GM19397 (cell line): ENCODE data around the gene ABI3.
A peak's percentile ranks its signal among the peaks of the same experiment; 100 is the strongest.
"Not testable (repeated sequence)": the region's sequence is repeated elsewhere in the genome, so short reads cannot be mapped to it uniquely, and the experiment has no call there.

Experiments
- ATAC-seq: cut with Tn5 transposase; IDR thresholded peaks from one replicate; pipeline ENCODE4 v1.9.1; 2021; ENCODE audit warnings: mild to moderate bottlenecking, moderate library complexity; ENCODE audit not compliant: unreplicated experiment

The ABI3 gene, protein sequence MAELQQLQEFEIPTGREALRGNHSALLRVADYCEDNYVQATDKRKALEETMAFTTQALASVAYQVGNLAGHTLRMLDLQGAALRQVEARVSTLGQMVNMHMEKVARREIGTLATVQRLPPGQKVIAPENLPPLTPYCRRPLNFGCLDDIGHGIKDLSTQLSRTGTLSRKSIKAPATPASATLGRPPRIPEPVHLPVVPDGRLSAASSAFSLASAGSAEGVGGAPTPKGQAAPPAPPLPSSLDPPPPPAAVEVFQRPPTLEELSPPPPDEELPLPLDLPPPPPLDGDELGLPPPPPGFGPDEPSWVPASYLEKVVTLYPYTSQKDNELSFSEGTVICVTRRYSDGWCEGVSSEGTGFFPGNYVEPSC

DNA sequence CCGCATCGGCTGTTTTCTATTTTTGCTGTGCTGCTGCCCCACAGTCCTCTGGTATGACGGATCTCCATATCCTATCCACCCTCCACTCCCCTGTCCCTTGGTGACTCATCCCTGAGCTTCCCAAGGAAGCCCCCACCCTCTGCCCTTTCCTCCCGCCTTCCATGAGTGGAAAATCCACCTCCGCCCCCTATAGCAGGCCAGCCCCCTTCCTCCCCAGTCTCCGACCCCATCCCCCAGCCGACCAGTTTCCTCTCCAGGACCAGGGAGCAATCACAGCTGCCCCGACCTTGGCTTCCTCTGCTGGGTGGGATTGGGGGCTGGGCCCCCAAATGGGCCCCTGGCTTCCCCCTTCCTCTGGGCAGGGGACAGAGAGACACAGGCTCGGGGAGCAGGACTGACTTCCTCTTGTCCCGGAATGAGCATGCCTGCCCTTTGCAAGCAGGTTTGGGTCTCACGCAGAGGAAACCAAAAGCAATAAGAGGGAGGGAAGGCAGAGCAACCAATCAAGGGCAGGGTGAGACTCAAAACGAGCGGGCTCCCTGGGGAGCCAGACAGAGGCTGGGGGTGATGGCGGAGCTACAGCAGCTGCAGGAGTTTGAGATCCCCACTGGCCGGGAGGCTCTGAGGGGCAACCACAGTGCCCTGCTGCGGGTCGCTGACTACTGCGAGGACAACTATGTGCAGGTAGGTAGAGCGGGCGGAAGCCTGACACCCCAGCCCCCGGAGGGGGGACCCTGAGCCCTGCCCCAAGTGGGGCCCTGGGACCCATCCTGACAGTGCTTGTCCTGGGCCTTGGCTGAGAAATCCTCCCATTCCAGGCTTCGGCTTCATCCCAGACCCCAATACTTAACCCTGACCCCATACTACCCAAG lies at the start of gene ABI3, which contains the start of gene GNGT2:
Gene ABI3, plus strand, starts transcription at position 550 of the 872 bp plus-strand sequence. Its CDS starts 18 bp downstream, at position 568.
Gene GNGT2, minus strand, starts transcription at position 417 of the 872 bp plus-strand sequence. CDS start 3,152 bp downstream, outside the sequence.
- ATAC-seq, result peak; percentile 74

DNA sequence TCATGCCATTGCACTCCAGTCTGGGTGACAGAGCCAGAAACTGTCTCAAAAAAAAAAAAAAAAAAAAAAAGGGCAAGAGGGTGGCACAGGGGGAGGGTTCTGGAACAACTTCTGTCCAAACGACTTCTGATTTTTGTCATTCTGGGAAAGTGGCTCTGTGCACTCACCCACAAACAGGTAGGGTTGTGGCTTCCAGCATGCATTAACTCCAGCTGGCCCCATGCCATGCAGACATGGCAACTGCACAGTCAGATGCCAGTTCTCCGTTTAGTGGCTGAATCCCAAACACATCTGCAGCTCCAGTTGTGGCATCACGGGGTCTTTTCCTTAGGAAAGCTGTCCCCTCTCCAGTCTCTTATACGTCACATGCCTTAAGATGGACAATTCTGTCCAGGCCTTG lies 47.6 kb upstream of the ABI3 start:
- no peak for ATAC-seq

DNA sequence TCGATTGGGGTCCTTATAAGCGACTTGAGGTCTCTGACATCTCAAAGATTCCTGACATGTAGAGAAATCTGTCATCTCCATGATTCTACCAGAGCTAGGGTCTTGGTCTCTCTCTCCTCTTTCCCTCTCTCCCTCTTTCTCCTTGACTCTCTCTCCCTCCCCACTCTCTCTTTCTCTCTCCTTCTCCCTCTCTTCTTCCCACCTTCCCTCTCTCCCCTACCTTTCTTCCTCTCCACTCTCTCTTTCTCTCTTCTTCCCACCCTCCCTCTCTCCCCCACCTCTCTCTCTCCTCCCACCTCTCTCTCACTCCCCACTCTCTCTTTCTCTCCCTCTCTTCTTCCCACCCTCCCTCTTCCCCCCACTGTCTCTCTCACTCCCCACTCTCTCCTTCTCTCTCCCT lies 45.4 kb upstream of the ABI3 start:
- no peak for ATAC-seq

DNA sequence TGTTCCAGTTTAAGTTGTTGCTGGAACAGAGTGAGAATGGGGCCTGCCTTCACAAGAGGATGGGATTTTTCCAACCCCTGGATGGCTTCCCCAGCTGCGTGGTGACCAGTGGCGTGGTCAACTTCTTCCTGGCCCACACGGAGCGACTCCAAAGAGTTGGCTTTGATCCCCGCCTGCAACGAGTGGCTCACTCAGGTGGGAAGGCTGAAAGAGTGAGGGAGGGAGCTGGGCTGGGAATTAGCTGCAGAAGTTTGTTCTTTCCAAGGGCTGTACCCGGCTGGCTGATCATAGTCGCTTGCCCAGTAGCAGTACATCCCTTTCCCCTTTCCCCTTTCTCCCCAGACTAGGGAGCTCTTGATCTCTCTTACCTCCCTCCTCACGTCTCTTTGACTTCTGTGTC lies 41.8 kb upstream of the ABI3 start:
- ATAC-seq, result no peak

DNA sequence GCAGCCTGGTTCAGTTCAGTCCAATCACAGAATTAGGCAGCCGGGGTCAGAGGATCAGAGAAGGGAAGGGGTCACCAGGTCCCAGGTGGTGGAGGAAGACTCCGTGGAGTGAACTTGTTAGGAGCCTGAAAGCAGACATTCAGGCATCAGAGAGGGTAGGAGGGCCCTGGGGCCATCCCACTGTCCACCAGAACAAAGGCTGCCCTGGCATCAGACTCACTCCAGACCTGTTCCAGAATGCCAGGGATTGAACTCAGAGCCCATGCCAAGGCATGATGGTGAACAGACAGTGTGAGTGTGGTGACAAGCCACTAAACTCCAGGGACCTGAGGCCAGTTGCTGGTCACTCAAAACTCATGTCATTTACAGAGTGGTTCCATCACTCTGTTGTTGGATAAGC lies 40.3 kb upstream of the ABI3 start:
- ATAC-seq, result no peak

DNA sequence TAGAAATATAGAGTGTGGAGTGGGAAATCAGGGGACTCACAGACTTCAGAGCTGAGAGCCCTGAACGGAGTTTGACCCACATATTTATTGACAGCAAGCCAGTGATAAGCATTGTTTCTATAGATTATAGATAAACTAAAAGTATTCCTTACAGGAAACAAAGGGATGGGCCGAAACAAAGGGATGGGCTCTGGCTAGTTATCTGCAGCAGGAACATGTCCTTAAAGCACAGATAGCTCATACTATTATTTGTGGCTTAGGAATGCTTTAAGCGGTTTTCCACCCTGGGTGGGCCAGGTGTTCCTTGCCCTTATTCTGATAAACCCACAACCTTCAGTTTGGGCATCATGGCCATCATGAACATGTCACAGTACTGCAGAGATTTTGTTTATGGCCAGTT lies 39.8 kb upstream of the ABI3 start:
- ATAC-seq, result not testable (repeated sequence)

DNA sequence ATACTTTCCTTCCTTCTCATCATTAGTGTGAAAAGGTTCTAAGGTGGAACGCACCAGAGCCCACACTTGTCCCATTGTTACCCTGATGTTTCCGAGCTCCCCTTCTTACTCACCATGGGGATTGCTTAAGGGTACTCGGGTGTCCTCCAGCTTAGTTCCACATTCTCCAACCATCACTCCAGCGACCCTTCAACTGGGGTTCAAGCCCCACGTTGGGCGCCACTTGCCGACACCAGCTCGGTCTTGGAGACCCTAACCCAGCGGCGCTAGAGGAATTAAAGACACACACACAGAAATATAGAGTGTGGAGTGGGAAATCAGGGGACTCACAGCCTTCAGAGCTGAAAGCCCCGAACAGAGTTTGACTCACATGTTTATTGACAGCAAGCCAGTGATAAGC lies 34.5 kb upstream of the ABI3 start:
- not testable (repeated sequence) for ATAC-seq

DNA sequence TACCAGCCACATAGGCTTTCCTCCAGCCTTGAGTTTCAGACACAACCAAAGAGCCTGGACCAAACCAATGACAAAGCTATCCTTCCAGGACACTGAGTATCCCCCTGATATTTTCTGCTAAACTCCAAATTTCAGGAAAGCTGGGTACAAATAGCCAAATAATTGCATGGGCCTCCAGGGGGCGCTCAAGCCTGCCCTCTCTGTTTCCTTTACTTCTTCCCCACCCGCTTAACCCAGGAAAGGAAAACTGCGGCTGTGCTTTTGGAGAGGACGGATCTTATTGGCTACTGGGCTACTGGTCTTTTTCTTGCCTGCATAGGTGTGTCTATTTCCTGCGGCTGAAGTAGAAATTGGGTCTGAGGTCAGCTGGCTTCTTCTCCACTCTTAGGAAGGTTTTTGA lies 30.2 kb upstream of the ABI3 start:
- no peak for ATAC-seq

DNA sequence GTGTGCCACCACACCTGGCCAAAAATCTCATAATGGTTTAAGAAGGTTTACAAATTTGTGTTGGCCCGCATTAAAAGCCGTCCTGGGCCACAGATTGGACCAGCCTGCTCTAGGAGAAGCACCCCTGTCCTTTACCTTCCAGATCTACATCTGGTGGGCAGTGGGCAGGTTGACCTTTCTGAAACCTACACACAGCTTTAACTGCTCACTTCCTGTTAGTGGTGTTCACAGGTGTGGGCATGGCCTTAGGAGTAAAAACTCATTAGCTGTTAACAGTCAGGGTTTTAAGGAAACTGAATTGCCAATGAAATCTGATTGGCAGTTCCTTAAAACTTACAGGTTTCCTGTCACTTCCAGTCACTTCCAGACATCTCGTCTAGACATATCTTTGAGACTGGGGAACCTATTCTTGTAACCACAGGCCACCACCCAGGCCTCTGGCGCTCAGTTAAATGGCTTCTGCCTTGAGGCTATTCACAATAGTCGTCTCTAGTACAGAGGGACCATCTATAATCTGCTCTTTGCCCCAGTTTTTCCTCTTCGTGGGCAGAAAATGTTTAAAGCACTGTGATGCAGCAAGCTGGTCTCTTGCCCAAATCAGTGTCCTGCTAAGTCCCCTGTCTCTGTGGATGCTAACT lies 29.4 kb upstream of the ABI3 start:
- ATAC-seq, result no peak

DNA sequence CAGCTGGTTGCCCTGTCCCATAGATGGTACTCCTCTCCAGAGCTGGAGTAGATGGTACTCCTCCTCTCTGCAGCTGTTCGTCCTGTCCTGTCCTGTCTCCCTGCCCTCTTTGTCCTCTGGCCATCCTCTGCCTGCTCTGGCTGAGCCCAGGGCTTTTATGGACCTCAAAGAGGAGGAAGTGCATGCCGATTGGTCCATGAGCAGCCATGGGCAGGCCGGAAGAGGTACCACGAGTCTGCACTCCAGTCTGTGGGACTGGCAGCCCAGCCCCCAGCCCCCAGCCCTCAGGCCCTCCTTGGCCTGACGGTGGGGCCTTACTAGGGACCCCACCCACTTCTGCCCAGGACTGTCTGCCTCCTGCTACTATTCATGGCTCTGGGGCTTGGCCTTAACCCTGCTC lies 27.2 kb upstream of the ABI3 start:
- no peak for ATAC-seq

DNA sequence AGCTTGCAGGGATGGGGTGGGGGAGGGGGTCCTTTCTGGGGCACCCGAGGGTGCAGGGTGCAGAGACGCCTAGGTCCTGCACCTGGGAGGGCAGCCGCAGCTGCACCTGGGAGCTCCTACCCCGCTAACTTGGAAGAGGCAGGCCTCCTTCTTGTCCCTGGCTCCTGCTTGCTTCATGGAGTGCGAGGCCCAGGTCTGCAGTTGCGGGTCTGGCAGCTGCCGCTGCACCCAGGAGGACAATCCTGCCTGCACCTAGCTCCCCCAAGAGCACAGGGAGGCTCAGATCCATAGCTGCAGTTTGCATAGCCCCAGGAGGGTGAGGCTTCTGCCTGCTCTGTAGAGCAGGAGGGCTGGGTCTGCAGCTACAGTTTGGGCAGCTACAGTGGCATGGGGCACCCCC lies 26.7 kb upstream of the ABI3 start:
- no peak for ATAC-seq

DNA sequence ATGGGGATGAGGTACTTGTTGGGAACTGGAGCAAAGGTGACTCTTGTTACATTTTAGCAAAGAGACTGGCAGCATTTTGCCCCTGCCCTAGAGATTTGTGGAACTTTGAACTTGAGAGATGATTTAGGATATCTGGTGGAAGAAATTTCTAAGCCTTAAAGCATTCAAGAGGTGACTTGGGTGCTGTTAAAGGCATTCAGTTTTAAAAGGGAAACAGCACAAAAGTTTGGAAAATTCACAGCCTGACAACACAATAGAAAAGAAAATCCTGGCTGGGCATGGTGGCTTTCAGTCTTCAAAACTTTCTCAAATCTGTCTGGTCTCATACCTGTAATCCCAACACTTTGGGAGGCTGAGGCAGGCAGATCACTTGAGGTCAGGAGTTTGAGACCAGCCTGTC lies 26.0 kb upstream of the ABI3 start:
- not testable (repeated sequence) for ATAC-seq

DNA sequence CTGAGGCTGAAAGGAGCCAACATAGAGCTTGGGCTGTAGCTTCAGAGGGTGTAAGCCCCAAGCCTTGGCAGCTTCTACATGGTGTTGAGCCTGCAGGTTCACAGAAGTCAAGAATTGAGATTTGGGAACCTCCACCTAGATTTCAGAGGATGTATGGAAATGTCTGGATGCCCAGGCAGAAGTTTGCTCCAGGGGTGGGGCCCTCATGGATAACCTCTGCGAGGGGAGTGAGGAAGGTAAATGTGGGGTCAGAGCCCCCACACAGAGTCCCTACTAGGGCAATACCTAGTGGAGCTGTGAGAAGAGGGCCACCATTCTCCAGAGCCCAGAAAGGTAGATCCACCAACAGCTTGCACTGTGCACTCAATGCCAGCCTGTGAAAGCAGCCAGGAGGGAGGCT lies 25.1 kb upstream of the ABI3 start:
- not testable (repeated sequence) for ATAC-seq

DNA sequence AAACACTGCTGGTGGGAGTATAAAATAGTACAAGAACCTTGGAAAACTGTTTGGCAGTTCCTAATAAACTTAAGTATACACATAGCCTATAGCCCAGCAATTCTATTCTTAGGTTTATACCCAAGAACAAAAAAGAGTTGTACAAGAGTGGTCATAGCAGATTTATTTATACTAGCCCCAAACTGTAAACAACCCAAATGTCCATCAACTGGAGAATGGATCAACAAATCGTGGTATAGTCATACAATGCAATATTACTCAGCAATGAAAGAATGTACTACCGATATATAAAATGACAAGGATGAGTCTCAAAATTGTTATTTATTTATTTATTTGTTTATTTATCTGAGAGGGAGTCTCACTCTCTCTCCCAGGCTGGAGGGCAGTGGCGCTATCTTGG lies 23.2 kb upstream of the ABI3 start:
- no peak for ATAC-seq

DNA sequence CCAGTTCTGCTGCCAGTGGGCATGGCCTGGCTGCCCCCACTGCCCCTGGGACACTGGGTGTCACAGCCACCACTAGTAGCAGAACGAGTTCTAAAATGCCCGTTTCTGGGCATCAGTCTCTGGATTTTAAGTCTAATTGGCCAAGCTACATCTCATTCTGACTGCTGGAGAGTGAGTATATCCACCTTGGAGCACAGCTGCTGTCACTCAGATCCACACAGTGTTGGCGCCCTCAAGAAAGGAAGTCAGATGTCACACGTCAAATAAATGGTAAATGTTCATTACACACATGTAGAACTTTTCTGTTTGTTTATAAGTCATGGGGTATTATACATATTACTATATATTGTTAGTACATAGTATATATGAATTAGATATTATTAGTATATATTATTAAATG lies 19.6 kb upstream of the ABI3 start:
- ATAC-seq, result no peak

DNA sequence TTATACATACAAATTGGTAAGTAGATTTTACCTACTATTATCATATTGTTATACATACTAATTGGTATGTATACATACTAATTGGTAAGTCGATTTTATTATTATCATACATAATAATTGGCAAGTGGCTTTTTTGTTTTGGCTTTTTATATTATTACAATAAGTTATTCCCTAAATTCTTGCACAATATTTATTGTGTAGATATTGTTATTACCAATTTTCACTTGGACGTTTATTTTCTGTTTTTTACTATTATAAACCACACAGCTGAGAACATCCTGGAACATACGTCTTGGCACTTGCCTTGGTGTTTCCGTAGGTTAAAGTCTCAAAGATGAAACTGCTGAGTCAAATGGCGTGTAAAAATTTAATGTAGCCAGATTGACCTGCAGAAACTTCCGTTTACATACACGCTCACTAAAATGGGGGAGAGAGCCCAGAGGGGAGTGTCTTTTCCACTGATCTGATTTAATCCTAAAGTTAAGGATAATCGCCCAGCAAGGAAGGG lies 19.0 kb upstream of the ABI3 start:
- ATAC-seq, result no peak

DNA sequence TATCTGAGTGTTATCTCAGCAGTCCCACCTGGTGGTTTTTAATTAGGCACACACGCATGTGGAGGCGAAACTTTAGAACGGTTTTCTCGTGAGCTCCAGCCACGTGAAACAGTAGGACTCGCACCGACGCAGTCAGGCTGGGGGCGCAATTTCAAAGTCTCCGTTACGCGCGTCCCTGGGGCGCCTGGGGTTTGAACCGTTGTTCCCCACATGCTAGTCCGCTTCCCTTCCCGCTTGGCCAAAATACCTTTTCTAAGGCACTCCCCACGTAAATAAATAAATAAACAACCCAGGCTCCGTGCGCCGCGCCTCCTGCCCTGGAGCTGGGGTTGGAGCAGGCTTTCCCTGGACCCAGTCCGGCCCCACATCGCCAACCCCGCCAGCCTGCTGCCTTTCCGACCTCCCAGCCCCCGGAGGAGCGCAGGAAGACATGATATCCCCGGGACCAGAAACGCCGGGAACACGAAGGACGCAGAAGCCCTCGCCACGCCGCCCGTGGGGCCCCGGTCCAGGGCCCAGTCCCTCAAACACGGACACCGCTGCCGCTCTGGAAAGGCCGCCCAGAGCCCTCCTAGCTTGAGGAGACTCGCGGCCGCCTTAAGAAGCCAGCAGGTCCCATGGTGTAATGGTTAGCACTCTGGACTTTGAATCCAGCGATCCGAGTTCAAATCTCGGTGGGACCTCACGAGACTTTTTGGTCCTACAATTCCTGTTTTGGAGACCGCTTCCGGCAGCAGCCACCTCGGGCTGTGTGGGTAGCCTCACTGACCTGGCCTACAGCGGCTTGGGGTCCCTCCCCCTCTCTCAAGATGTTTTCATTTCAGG lies 18.4 kb upstream of the ABI3 start:
- peak; percentile 54 for ATAC-seq

DNA sequence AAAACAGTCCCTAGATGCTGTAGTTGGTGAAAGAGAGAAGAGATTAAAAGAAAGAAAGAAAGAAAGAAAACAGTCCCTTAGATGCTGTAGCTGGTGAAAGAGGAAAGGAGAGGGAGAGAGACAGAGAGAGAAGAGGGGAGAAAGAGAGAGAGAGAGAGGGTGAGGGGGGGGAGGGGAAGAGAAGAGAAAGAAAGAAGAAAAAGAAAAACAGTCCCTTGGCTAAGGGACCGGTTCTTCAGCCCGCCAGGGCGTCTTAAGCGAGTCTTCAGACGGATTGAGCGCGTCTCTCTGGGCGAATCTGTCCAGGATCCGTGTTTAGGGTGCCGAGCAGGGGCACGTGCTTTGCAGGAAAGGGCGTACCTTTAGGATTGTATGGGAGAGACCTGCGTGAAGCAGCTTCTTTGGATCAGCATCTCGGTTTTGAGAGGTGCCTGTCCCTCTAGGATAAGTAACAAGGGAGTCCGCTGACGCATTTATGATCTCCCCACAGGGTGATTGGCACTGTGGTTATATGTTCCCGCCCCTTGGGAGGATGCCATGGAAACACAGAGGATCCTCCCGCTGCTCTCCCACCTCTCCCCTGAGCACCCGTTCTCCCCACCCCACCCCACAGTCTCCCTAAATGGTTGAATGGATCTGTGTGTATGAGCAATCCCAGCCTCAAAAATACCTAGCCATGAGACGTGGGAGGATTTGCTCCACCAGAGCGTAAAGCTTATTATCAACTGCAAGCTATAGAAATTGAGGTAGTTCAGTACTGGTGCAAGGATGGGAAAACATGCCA lies 16.8 kb upstream of the ABI3 start:
- no peak for ATAC-seq

DNA sequence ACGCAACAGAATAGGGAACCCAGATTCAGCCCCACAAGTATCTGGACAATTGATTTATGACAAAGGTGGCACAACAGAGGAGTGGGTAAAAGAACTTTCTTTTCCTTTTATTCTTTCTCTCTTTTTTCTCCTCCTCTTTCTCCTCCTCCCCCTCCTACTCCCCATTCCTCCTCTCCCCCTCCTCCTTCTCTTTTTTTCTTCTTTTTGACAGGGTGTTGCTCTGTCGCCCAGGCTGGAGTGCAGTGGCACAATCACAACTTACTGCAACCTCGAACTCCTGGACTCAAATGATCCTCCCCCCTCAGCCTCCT lies 16.3 kb upstream of the ABI3 start:
- ATAC-seq, result no peak

DNA sequence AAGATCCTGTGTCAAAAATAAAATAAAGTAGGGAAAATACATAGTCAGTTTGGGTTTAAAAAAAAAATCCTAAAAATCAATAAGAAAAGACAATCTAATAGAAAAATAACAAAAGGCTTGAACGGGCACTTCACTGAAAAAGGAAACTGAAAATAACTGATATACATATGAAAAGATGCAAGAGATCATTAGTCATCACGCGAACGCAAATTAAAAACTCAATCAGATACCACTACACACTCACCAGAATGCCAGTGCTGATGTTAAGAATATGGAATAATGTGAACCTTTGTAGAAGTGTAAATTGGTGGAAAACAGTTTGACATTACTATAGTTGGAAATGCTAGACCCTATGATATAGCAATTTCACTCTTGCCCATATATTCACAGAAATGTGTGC lies 14.8 kb upstream of the ABI3 start:
- no peak for ATAC-seq
